GM12878 (cell line): ENCODE data around the gene CDHR4. TPM values are rescaled to one million over a fixed set of nuclear protein-coding genes. Genes with fewer than 3 reads are reported as not detected.

ENCODE experiments used
- ATF3 ChIP-seq: IDR thresholded peaks from 2 replicates; pipeline ENCODE4 v1.6.1; 2011; ENCODE audit warnings: low read depth, mild to moderate bottlenecking, low read length, moderate library complexity, borderline replicate concordance; ENCODE audit errors: extremely low read depth
- BHLHE40 ChIP-seq, 2 experiments: fragments of 450-650 bp in 1 of 2; IDR thresholded peaks; 2 replicates each; pipeline ENCODE4 v1.6.1; 2011 to 2017; ENCODE audit warnings: low read depth in 2 of 2, borderline replicate concordance in 1 of 2, improper control_type of control experiment in 1 of 2, low read length in 1 of 2, mild to moderate bottlenecking in 1 of 2
- E4F1 ChIP-seq: fragments of 450-650 bp; IDR thresholded peaks from 2 replicates; pipeline ENCODE4 v1.6.1; 2018; ENCODE audit warnings: borderline replicate concordance, mild to moderate bottlenecking; ENCODE audit not compliant: partially characterized antibody
- EGR1 ChIP-seq, 2 experiments: IDR thresholded peaks; 1 replicate in 1 of 2; 2 replicates in 1 of 2; pipeline ENCODE4 v1.6.1; 2011 to 2012; ENCODE audit warnings: low read depth in 2 of 2, low read length in 2 of 2, borderline replicate concordance in 1 of 2, mild to moderate bottlenecking in 1 of 2, moderate library complexity in 1 of 2
- HSF1 ChIP-seq: fragments of 150-350 bp; IDR thresholded peaks from 2 replicates; pipeline ENCODE4 v1.6.1; 2014; ENCODE audit warnings: mild to moderate bottlenecking, low read depth, low read length
- IKZF1 ChIP-seq: fragments of 450-650 bp; conservative IDR thresholded peaks from 2 replicates; pipeline ENCODE4 v1.6.1; 2017; ENCODE audit warnings: antibody characterized with exemption, mild to moderate bottlenecking
- IRF3 ChIP-seq: fragments of 450-650 bp; IDR thresholded peaks from 2 replicates; pipeline ENCODE4 v1.6.1; 2014; ENCODE audit warnings: mild to moderate bottlenecking
- LARP7 ChIP-seq: fragments of 450-650 bp; IDR thresholded peaks from 2 replicates; pipeline ENCODE4 v1.6.1; 2017; ENCODE audit warnings: mild to moderate bottlenecking
- MYB ChIP-seq: fragments of 150-350 bp; IDR thresholded peaks from 2 replicates; pipeline ENCODE4 v1.6.1; 2014; ENCODE audit warnings: mild to moderate bottlenecking, low read depth, low read length, borderline replicate concordance
- NFYB ChIP-seq: IDR thresholded peaks from 2 replicates; pipeline ENCODE4 v1.6.1; 2011; ENCODE audit warnings: low read depth, mild to moderate bottlenecking, low read length, improper control_type of control experiment, moderate library complexity; ENCODE audit not compliant: insufficient read depth
- PAX5 ChIP-seq: IDR thresholded peaks from 2 replicates; pipeline ENCODE4 v1.6.1; 2011; ENCODE audit warnings: low read depth, low read length, borderline replicate concordance
- POLR2A ChIP-seq: IDR thresholded peaks from 2 replicates; pipeline ENCODE4 v1.6.1; 2011; ENCODE audit warnings: low read depth, mild to moderate bottlenecking, low read length
- POLR2AphosphoS5 ChIP-seq: IDR thresholded peaks from 2 replicates; pipeline ENCODE4 v1.6.1; 2011; ENCODE audit warnings: mild to moderate bottlenecking, low read length, inconsistent platforms
- SIN3A ChIP-seq: IDR thresholded peaks from 2 replicates; pipeline ENCODE4 v1.6.1; 2012; ENCODE audit warnings: low read depth, low read length, improper control_type of control experiment
- SKIL ChIP-seq: fragments of 450-650 bp; IDR thresholded peaks from 2 replicates; pipeline ENCODE4 v1.6.1; 2017; ENCODE audit warnings: mild to moderate bottlenecking, low read depth, inconsistent platforms; ENCODE audit not compliant: poor library complexity, severe bottlenecking
- SMC3 ChIP-seq: IDR thresholded peaks from 2 replicates; pipeline ENCODE4 v1.6.1; 2011; ENCODE audit warnings: low read length, improper control_type of control experiment, borderline replicate concordance
- STAT1 ChIP-seq: fragments of 450-650 bp; conservative IDR thresholded peaks from 2 replicates; pipeline ENCODE4 v1.6.1; 2014; ENCODE audit warnings: antibody characterized with exemption, mild to moderate bottlenecking
- TCF3 ChIP-seq: IDR thresholded peaks from 2 replicates; pipeline ENCODE4 v1.6.1; 2012; ENCODE audit warnings: low read depth, mild to moderate bottlenecking, low read length, borderline replicate concordance; ENCODE audit not compliant: insufficient read depth
- USF1 ChIP-seq: IDR thresholded peaks from 2 replicates; pipeline ENCODE4 v1.6.1; 2011; ENCODE audit warnings: borderline replicate concordance, low read depth, mild to moderate bottlenecking, moderate library complexity, mixed read lengths, low read length; ENCODE audit not compliant: insufficient read depth; ENCODE audit errors: extremely low read length
- ZNF274 ChIP-seq: IDR thresholded peaks from one replicate; pipeline ENCODE4 v1.8.0; 2011; ENCODE audit not compliant: insufficient read length, insufficient read depth
- ZZZ3 ChIP-seq: IDR thresholded peaks from 2 replicates; pipeline ENCODE4 v1.6.1; 2011; ENCODE audit warnings: low read depth; ENCODE audit not compliant: control insufficient read depth, insufficient read length
- polyA plus RNA-seq, 11 experiments: library from polyadenylated mRNA; depleted of rRNA in 4 of 11; unstranded in 6 of 11; stranded (reverse) in 5 of 11; fragments of >200 nt; fragmentation: Nextera tagmentation in 4 of 11; fragmentation: Illumina TruSeq in 1 of 11; extraction: Ambion mirVana in 4 of 11; extraction: Trizol in 1 of 11; gene quantifications; 1 replicate in 1 of 11; 2 replicates in 10 of 11; pipeline versions ENCODE4 v1.2.1 to v1.2.3, GENCODE V29; 2011 to 2016; ENCODE audit warnings: inconsistent platforms in 2 of 11, missing spikeins in 2 of 11, low read depth in 1 of 11
- total RNA-seq, 4 experiments: library from RNA; depleted of rRNA in 3 of 4; stranded (reverse); fragments of >200 nt in 3 of 4; fragmentation: Illumina TruSeq in 1 of 4; extraction: Trizol in 1 of 4; gene quantifications; 2 replicates each; pipeline versions ENCODE4 v1.2.1 to v1.2.3, GENCODE V29; 2013 to 2021

CDHR4 gene
- total and polyA plus RNA-seq, 10 of the 15 experiments (the other 5 are each of a cell fraction or from before 2014, with no cell fraction given) = not detected

- no peak for TF ChIP-seq E4F1
- no peak for TF ChIP-seq NFYB
- TF ChIP-seq POLR2A = peak; percentile 84
- TF ChIP-seq SMC3 = no peak
- no peak for TF ChIP-seq SKIL
- no peak for TF ChIP-seq MYB
- TF ChIP-seq IKZF1 = peak; percentile 44; the same call in 1 of the 2 replicates
- TF ChIP-seq USF1 = no peak
- no peak for TF ChIP-seq HSF1
- no peak for TF ChIP-seq ZZZ3
- no peak for TF ChIP-seq EGR1 (IDR thresholded peaks at IDR 0.05; ENCODE audit: borderline replicate concordance in 1 of 2, low read depth in 2 of 2, low read length in 2 of 2)
- TF ChIP-seq BHLHE40 (IDR thresholded peaks at IDR 0.05; ENCODE audit: borderline replicate concordance in 1 of 2, low read depth in 2 of 2, low read length in 1 of 2) = no peak
- no peak for TF ChIP-seq ZNF274
- TF ChIP-seq POLR2AphosphoS5 = peak; percentile 79
- TF ChIP-seq LARP7 = 0 out of 2 replicates have a peak, but pooled peaks have one; percentile 37
- TF ChIP-seq PAX5 = no peak
- no peak for TF ChIP-seq STAT1
- TF ChIP-seq IRF3 = no peak
- TF ChIP-seq ATF3 = no peak
- TF ChIP-seq SIN3A = no peak
- TF ChIP-seq TCF3 = peak; percentile 34; the same call in 1 of the 2 replicates
Observed at GRCh38 chr3:49813497-49814174, 14.0 kb upstream of the CDHR4 start, which contains the start of gene UBA7 (continued).
